Naive thymus-derived CD4-positive, alpha-beta T cell (primary cell): ENCODE results near the gene ADGRE3. TPM values are rescaled to one million over a fixed set of nuclear protein-coding genes. Genes with fewer than 3 reads are reported as not detected.

Experiments used
- ATAC-seq: fragments of 150-1000 bp; cut with Tn5 transposase; 2 replicates; pipeline ENCODE4 v1.10.0; 2021; ENCODE audit warnings: mild to moderate bottlenecking, moderate library complexity
- CTCF ChIA-PET: fragments of 350-600 bp; sonication (Branson Sonifier 250); formaldehyde crosslinking; loops from one replicate; lab custom pipeline; 2021; ENCODE audit warnings: antibody characterized with exemption; lab: Charles Lee
- POLR2A ChIA-PET: fragments of 350-600 bp; sonication (Branson Sonifier 250); formaldehyde crosslinking; loops from one replicate; lab custom pipeline; 2021; ENCODE audit warnings: antibody characterized with exemption, inconsistent platforms; lab: Charles Lee
- DNase-seq, 9 donors: peaks; one replicate each; pipeline versions ENCODE4 v3.0.0 to v3.0.0-alpha.2; 2020 to 2022; ENCODE audit warnings: mixed read lengths in 1 of 9
- H3K27ac ChIP-seq: one replicate; pipeline ENCODE4 v1.7.0; 2013; ENCODE audit warnings: mild to moderate bottlenecking, low read depth, low read length, moderate library complexity
- H3K27me3 ChIP-seq, 2 donors: one replicate each; pipeline ENCODE4 v1.7.0; 2013; ENCODE audit warnings: low read length in 2 of 2, mild to moderate bottlenecking in 2 of 2, moderate library complexity in 2 of 2; ENCODE audit not compliant: control insufficient read depth in 2 of 2, insufficient read depth in 2 of 2
- H3K36me3 ChIP-seq, 3 experiments: 1 replicate in 2 of 3; 2 replicates in 1 of 3; pipeline ENCODE4 v1.7.0; 2013; ENCODE audit warnings: low read length in 3 of 3, mild to moderate bottlenecking in 3 of 3, moderate library complexity in 1 of 3; ENCODE audit not compliant: insufficient read depth in 3 of 3, control insufficient read depth in 2 of 3
- H3K4me1 ChIP-seq, 2 donors: one replicate each; pipeline ENCODE4 v1.7.0; 2013; ENCODE audit warnings: low read length in 2 of 2, mild to moderate bottlenecking in 2 of 2, moderate library complexity in 1 of 2; ENCODE audit not compliant: control insufficient read depth in 2 of 2, insufficient read depth in 2 of 2
- H3K4me3 ChIP-seq: 2 replicates; pipeline ENCODE4 v1.7.0; 2013; ENCODE audit warnings: mild to moderate bottlenecking, low read length
- H3K9me3 ChIP-seq, 3 experiments: 1 replicate in 2 of 3; 2 replicates in 1 of 3; pipeline ENCODE4 v1.7.0; 2013; ENCODE audit warnings: low read length in 3 of 3; ENCODE audit not compliant: control insufficient read depth in 2 of 3
- H3K27ac Mint-ChIP-seq, 9 donors: one replicate each; pipeline ENCODE4 v1.8.0; 2020 to 2022; ENCODE audit warnings: mixed read lengths in 9 of 9, mild to moderate bottlenecking in 8 of 9, moderate library complexity in 5 of 9, inconsistent platforms in 2 of 9
- H3K27me3 Mint-ChIP-seq, 5 donors: one replicate each; pipeline ENCODE4 v1.8.0; 2021 to 2022; ENCODE audit warnings: mixed read lengths in 5 of 5, mild to moderate bottlenecking in 1 of 5
- H3K36me3 Mint-ChIP-seq, 5 donors: one replicate each; pipeline ENCODE4 v1.8.0; 2020 to 2022; ENCODE audit warnings: mixed read lengths in 5 of 5, mild to moderate bottlenecking in 3 of 5, inconsistent platforms in 1 of 5
- H3K4me1 Mint-ChIP-seq, 7 donors: one replicate each; pipeline ENCODE4 v1.8.0; 2020 to 2022; ENCODE audit warnings: mixed read lengths in 7 of 7, mild to moderate bottlenecking in 3 of 7, inconsistent platforms in 1 of 7
- H3K4me3 Mint-ChIP-seq, 10 donors: one replicate each; pipeline ENCODE4 v1.8.0; 2020 to 2022; ENCODE audit warnings: mild to moderate bottlenecking in 10 of 10, mixed read lengths in 10 of 10, moderate library complexity in 6 of 10, inconsistent platforms in 2 of 10
- H3K9me3 Mint-ChIP-seq, 11 donors: one replicate each; pipeline ENCODE4 v1.8.0; 2020 to 2022; ENCODE audit warnings: mixed read lengths in 11 of 11, mild to moderate bottlenecking in 4 of 11, inconsistent platforms in 1 of 11, moderate library complexity in 1 of 11
- intact Hi-C, 2 donors: fragments of 100-400 bp; cut with micrococcal nuclease; formaldehyde crosslinking; loops; one replicate each; pipeline ENCODE4 v1.15.1; 2023
- polyA plus RNA-seq, 2 donors: library from polyadenylated mRNA; unstranded; fragments of 300-500 nt; fragmentation: Illumina TruSeq; gene quantifications; one replicate each; pipeline ENCODE4 v1.2.3, GENCODE V29; 2021
- total RNA-seq, 6 experiments: library from RNA in 5 of 6; stranded (reverse) in 5 of 6; gene quantifications; 1 replicate in 5 of 6; 2 replicates in 1 of 6; pipeline ENCODE4 v1.2.3 and lab custom pipeline; 2021 to 2026

Gene ADGRE3
- total and polyA plus RNA-seq, 7 experiments from 2014 or later: 1.0 to 4.9 TPM; not detected in 5

DNA sequence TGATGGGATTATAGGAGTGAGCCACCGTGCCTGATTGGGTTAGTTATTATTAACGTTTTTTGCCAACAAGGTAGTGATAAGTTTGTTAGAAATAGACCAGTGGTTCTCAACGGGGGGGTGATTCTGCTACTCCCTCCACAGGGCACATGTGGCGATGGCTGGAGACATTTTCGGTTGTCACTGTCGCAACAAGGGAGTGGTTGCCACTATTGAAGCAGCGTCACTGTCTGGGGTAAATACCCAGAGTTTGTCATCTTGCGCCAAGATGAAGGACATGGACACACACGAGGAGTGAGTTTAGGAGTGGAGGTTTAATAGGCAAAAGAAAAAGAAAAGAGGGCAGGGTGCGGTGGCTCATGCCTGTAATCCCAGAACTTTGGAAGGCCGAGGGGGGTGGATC is 18.9 kb downstream of the ADGRE3 start:
- no peak overlapping the region for H3K4me3 ChIP-seq
- POLR2A ChIA-PET: no interaction called here
- no peak overlapping the region for H3K4me3 Mint-ChIP-seq
- H3K36me3 Mint-ChIP-seq: no peaks in the 10 kb centered on the region
- CTCF ChIA-PET: no interaction called here
- no peaks in the 10 kb centered on the region for H3K4me1 ChIP-seq
- H3K4me1 Mint-ChIP-seq: no peaks in the 10 kb centered on the region
- no peaks in the 10 kb centered on the region for H3K27me3 ChIP-seq
- ATAC-seq (no peak), DNase-seq (no peak)
- H3K27ac ChIP-seq: no peak overlapping the region
- no peak overlapping the region for H3K27ac Mint-ChIP-seq
- H3K9me3 Mint-ChIP-seq: peaks cover 0 to 2% (median 0%) of the 10 kb centered on the region in 11 donors
- H3K9me3 ChIP-seq: no peaks in the 10 kb centered on the region
- intact Hi-C loops: no loop called here
- no peaks in the 10 kb centered on the region for H3K36me3 ChIP-seq
- H3K27me3 Mint-ChIP-seq: peaks cover 2 to 29% (median 20%) of the 10 kb centered on the region in 5 donors

DNA sequence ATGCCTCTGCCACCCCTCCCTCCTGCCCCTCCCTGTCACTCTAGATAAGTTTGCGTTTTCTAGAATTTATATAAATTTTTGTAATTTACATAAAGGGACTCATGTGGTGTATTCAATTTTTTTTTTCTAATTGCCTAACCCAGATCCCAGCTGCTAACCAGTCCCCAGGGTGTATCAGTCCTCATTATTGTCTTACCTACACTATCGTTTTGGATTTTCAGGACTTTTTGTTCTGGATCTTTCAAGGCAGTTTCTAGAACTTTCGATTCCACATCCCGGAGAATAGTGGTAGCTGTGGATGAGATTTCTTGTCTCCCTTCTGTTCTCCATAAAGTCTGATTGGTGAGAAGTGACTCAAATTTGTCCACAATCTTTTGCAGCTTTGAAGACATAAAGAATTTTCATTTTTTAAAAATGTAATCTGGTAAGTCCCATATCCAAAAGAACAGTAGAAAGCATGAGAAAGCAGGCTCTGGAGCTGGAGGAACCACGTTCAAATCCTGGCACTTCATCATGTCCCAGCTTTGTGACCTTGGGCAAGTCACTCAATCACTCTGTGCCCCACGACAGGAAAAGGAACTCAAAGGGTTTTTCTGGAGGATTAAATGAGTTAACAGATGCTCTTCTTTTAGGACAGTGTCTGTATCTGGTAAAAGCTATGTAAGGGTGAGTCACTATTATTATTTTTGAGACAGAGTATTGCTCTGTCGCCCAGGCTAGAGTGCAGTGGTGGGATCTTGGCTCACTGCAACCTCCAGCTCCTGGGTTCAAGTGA is 19.7 kb downstream of the ADGRE3 start:
- no peak overlapping the region for H3K4me3 Mint-ChIP-seq
- H3K27me3 Mint-ChIP-seq: peaks cover 0 to 32% (median 25%) of the 10 kb centered on the region in 5 donors
- H3K36me3 Mint-ChIP-seq: peaks cover 0 to 6% (median 4%) of the 10 kb centered on the region in 5 donors
- Histone ChIP-seq H3K4me3 (no peak overlapping the region), H3K27me3 (no peaks in the 10 kb centered on the region), H3K36me3 (no peaks in the 10 kb centered on the region), H3K4me1 (no peaks in the 10 kb centered on the region), H3K9me3 (no peaks in the 10 kb centered on the region), H3K27ac (no peak overlapping the region)
- H3K27ac Mint-ChIP-seq: no peak overlapping the region
- no peaks in the 10 kb centered on the region for H3K4me1 Mint-ChIP-seq
- intact Hi-C loops: no loop called here
- ATAC-seq: no peak
- peaks cover 0 to 5% (median 0%) of the 10 kb centered on the region in 11 donors for H3K9me3 Mint-ChIP-seq
- ChIA-PET POLR2A (no interaction called here), CTCF (no interaction called here)
- DNase-seq: no peak

DNA sequence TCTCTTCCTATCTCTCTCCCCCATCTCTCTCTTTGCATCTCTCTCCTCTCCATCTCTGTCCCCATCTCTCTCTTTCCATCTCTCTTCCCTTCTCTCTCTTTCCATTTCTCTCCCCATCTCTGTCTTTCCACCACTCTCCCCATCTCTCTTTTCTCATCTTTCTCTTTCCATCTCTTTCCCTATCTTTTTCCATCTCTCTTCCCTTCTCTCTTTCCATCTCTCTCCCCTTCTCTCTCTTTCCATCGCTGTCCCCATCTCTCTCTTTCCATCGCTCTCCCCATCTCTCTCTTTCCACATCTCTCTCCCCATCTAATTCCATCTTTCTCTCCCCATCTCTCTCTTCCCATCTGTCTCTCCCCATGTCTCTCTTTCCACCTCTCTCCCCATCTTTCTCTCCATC is 24.5 kb downstream of the ADGRE3 start:
- Histone ChIP-seq H3K36me3 (no peaks in the 10 kb centered on the region), H3K4me3 (no peak overlapping the region), H3K4me1 (no peaks in the 10 kb centered on the region), H3K27me3 (no peaks in the 10 kb centered on the region), H3K27ac (no peak overlapping the region), H3K9me3 (no peaks in the 10 kb centered on the region)
- Mint-ChIP-seq H3K4me3 (no peak overlapping the region), H3K36me3 (peaks cover 0 to 11% (median 5%) of the 10 kb centered on the region in 5 donors), H3K4me1 (no peaks in the 10 kb centered on the region), H3K9me3 (peaks cover 0 to 11% (median 0%) of the 10 kb centered on the region in 11 donors), H3K27ac (no peak overlapping the region), H3K27me3 (peaks cover 2 to 45% (median 35%) of the 10 kb centered on the region in 5 donors)
- ATAC-seq (no peak), DNase-seq (no peak)
- intact Hi-C loops: no loop called here
- ChIA-PET POLR2A (no interaction called here), CTCF (no interaction called here)

DNA sequence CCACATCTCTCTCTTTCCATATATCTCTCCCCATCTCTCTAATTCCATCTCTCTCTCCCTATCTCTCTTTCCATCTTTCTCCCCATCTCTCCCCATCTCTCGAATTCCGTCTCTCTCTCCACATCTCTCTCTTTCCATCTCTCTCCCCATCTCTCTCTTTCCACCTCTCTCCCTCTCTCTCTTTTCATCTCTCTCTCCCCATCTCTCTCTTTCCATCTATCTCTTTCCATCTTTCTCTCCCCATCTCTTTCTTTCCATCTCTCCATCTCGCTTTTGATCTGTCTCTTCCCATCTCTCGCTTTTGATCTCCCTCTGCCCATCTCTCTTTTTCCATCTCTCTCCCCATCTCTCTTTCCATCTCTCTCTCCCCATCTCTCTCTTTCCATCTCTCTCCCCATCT is 25.6 kb downstream of the ADGRE3 start:
- Histone ChIP-seq H3K27me3 (no peaks in the 10 kb centered on the region), H3K36me3 (no peaks in the 10 kb centered on the region), H3K4me3 (no peak overlapping the region), H3K4me1 (no peaks in the 10 kb centered on the region), H3K27ac (no peak overlapping the region), H3K9me3 (no peaks in the 10 kb centered on the region)
- Mint-ChIP-seq H3K36me3 (peaks cover 0 to 11% (median 5%) of the 10 kb centered on the region in 5 donors), H3K4me3 (no peak overlapping the region), H3K27ac (no peak overlapping the region), H3K4me1 (no peaks in the 10 kb centered on the region), H3K27me3 (peaks cover 2 to 45% (median 29%) of the 10 kb centered on the region in 5 donors), H3K9me3 (peaks cover 0 to 14% (median 3%) of the 10 kb centered on the region in 11 donors)
- POLR2A ChIA-PET: no interaction called here
- no peak for ATAC-seq
- intact Hi-C loops: no loop called here
- no peak for DNase-seq
- CTCF ChIA-PET: no interaction called here

DNA sequence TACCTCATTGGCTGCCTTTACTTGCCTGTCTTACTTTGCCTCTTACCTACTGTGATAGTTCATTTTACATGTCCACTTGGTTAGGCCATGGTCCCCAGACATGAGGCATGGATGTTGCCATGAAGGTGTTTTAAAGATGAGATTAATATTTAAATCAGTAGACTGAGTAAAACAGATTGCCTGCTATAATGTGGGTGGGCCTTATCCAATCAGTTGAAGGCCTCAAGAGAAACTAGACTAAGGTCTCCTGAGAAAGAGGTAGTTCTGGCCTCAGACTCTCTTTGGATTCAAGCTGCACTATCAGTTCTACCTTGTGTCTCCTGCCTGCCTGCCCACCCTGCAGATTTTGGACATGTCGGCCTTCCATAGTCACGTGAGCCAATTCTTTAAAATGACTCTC is 26.1 kb downstream of the ADGRE3 start:
- ATAC-seq: no peak
- peaks cover 2 to 45% (median 26%) of the 10 kb centered on the region in 5 donors for H3K27me3 Mint-ChIP-seq
- Histone ChIP-seq H3K9me3 (peaks cover 0 to 2% (median 0%) of the 10 kb centered on the region in 3 experiments), H3K4me1 (no peaks in the 10 kb centered on the region), H3K27me3 (no peaks in the 10 kb centered on the region), H3K36me3 (no peaks in the 10 kb centered on the region), H3K4me3 (no peak overlapping the region), H3K27ac (no peak overlapping the region)
- peaks cover 0 to 16% (median 5%) of the 10 kb centered on the region in 11 donors for H3K9me3 Mint-ChIP-seq
- intact Hi-C loops: no loop called here
- no peaks in the 10 kb centered on the region for H3K4me1 Mint-ChIP-seq
- ChIA-PET CTCF (no interaction called here), POLR2A (no interaction called here)
- no peak for DNase-seq
- peaks cover 0 to 11% (median 6%) of the 10 kb centered on the region in 5 donors for H3K36me3 Mint-ChIP-seq
- no peak overlapping the region for H3K4me3 Mint-ChIP-seq
- no peak overlapping the region for H3K27ac Mint-ChIP-seq

DNA sequence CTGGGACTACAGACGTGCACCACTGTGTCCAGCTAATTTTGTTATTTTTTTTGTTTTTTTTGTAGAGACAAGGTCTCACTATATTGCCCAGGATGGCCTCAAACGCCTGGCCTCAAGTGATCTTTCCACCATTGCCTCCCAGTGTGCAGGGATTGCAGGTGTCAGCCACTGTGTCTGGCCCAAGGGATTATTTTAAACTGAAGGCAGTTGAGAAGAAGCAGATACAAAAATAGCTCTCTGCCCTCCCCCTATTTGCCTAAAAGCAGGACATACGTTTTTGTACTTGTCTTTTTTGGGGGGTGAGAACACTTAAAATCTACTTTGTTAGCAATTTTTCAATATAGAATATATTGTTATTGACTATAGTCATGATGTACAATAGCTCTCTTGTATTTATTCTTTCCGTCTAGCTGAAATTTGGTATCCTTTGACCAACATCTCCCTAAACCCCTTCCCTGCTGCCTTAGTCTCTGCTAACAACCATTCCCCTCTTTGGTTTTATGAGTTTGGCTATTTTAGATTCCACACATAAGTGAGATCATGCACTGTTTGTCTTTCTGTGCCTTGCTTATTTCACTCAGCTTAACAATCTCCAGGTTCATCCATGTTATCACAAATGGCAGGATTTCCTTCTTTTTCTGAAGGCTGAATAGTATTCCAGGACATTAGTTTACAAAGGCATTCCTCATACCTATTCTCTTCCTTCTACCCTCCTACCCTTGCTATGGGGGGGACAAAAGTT is 34.9 kb downstream of the ADGRE3 start:
- Histone ChIP-seq H3K27ac (no peak overlapping the region), H3K4me3 (no peak overlapping the region), H3K4me1 (no peaks in the 10 kb centered on the region), H3K36me3 (no peaks in the 10 kb centered on the region), H3K27me3 (no peaks in the 10 kb centered on the region), H3K9me3 (peaks cover 0 to 14% (median 0%) of the 10 kb centered on the region in 3 experiments)
- CTCF ChIA-PET: no interaction called here
- DNase-seq (no peak), ATAC-seq (no peak)
- intact Hi-C loops: no loop called here
- Mint-ChIP-seq H3K27me3 (peaks cover 0 to 27% (median 22%) of the 10 kb centered on the region in 5 donors), H3K4me3 (no peak overlapping the region), H3K9me3 (peaks cover 6 to 50% (median 16%) of the 10 kb centered on the region in 11 donors), H3K4me1 (no peaks in the 10 kb centered on the region), H3K27ac (no peak overlapping the region), H3K36me3 (peaks cover 0 to 14% (median 3%) of the 10 kb centered on the region in 5 donors)
- POLR2A ChIA-PET: no interaction called here
